ENCODE results near the gene PIGN.

PIGN gene

GRCh38 chr18:62186774-62187542, at the start of gene PIGN, which contains the start of gene RELCH:
PIGN (minus strand) TSS chr18:62187056; CDS start chr18:62161353, 25,703 bp downstream.
RELCH (plus strand) TSS chr18:62187255; CDS start chr18:62187506, 251 bp downstream.
- peaks cover 10 to 39% of the 10 kb centered on the region in 2 donors for H3K4me1 ChIP-seq (ENCODE audit: control insufficient read depth in 1 of 2, insufficient read depth in 2 of 2, low read length in 2 of 2)
- H3K36me3 ChIP-seq (ENCODE audit: control insufficient read depth in 1 of 2, insufficient read depth in 2 of 2, low read length in 2 of 2), result no peaks in the 10 kb centered on the region
- no peaks in the 10 kb centered on the region for H3K9me3 ChIP-seq (ENCODE audit: control insufficient read depth in 1 of 2, low read length in 2 of 2)
- peak within 1 kb of the TSS; percentile 98 to 100 for H3K4me3 ChIP-seq (ENCODE audit: low read depth in 1 of 2, low read length in 2 of 2)
- H3K27ac ChIP-seq (ENCODE audit: low read length), result peak within 1 kb of the TSS; percentile 75
- no peaks in the 10 kb centered on the region for H3K27me3 ChIP-seq (ENCODE audit: low read depth, low read length)

- H3K4me3 ChIP-seq (ENCODE audit: low read depth in 1 of 2, low read length in 2 of 2), result no peak overlapping the region
- H3K4me1 ChIP-seq (ENCODE audit: control insufficient read depth in 1 of 2, insufficient read depth in 2 of 2, low read length in 2 of 2), result no peaks in the 10 kb centered on the region
- no peak overlapping the region for H3K27ac ChIP-seq (ENCODE audit: low read length)
- no peaks in the 10 kb centered on the region for H3K9me3 ChIP-seq (ENCODE audit: control insufficient read depth in 1 of 2, low read length in 2 of 2)
- peaks cover 12 to 23% of the 10 kb centered on the region in 2 donors for H3K36me3 ChIP-seq (ENCODE audit: control insufficient read depth in 1 of 2, insufficient read depth in 2 of 2, low read length in 2 of 2)
- no peaks in the 10 kb centered on the region for H3K27me3 ChIP-seq (ENCODE audit: low read depth, low read length)
Observed at GRCh38 chr18:62236252-62236651, 49.4 kb upstream of the PIGN start.

- peaks cover 35 to 44% of the 10 kb centered on the region in 2 donors for H3K36me3 ChIP-seq (ENCODE audit: control insufficient read depth in 1 of 2, insufficient read depth in 2 of 2, low read length in 2 of 2)
- peaks cover 0 to 6% of the 10 kb centered on the region in 2 donors for H3K9me3 ChIP-seq (ENCODE audit: control insufficient read depth in 1 of 2, low read length in 2 of 2)
- no peak overlapping the region for H3K4me3 ChIP-seq (ENCODE audit: low read depth in 1 of 2, low read length in 2 of 2)
- no peaks in the 10 kb centered on the region for H3K4me1 ChIP-seq (ENCODE audit: control insufficient read depth in 1 of 2, insufficient read depth in 2 of 2, low read length in 2 of 2)
- no peaks in the 10 kb centered on the region for H3K27me3 ChIP-seq (ENCODE audit: low read depth, low read length)
- H3K27ac ChIP-seq (ENCODE audit: low read length), result no peak overlapping the region
Observed at GRCh38 chr18:62226047-62226446, 39.2 kb upstream of the PIGN start.

GRCh38 chr18:62224229-62224628, 37.4 kb upstream of the PIGN start:
- Histone ChIP-seq H3K36me3 (ENCODE audit: control insufficient read depth in 1 of 2, insufficient read depth in 2 of 2, low read length in 2 of 2) (peaks cover 28 to 30% of the 10 kb centered on the region in 2 donors), H3K4me1 (ENCODE audit: control insufficient read depth in 1 of 2, insufficient read depth in 2 of 2, low read length in 2 of 2) (no peaks in the 10 kb centered on the region), H3K27ac (ENCODE audit: low read length) (no peak overlapping the region), H3K9me3 (ENCODE audit: control insufficient read depth in 1 of 2, low read length in 2 of 2) (peaks cover 0 to 6% of the 10 kb centered on the region in 2 donors), H3K27me3 (ENCODE audit: low read depth, low read length) (no peaks in the 10 kb centered on the region), H3K4me3 (ENCODE audit: low read depth in 1 of 2, low read length in 2 of 2) (no peak overlapping the region)

GRCh38 chr18:62214790-62215189, 27.9 kb upstream of the PIGN start:
- peaks cover 5 to 13% of the 10 kb centered on the region in 2 donors for H3K36me3 ChIP-seq (ENCODE audit: control insufficient read depth in 1 of 2, insufficient read depth in 2 of 2, low read length in 2 of 2)

GRCh38 chr18:62211325-62211828, 24.5 kb upstream of the PIGN start:
- Histone ChIP-seq H3K4me1 (ENCODE audit: control insufficient read depth in 1 of 2, insufficient read depth in 2 of 2, low read length in 2 of 2) (peaks cover 0 to 3% of the 10 kb centered on the region in 2 donors), H3K27ac (ENCODE audit: low read length) (no peak overlapping the region), H3K9me3 (ENCODE audit: control insufficient read depth in 1 of 2, low read length in 2 of 2) (peaks cover 0 to 3% of the 10 kb centered on the region in 2 donors), H3K36me3 (ENCODE audit: control insufficient read depth in 1 of 2, insufficient read depth in 2 of 2, low read length in 2 of 2) (peaks cover 5 to 13% of the 10 kb centered on the region in 2 donors), H3K27me3 (ENCODE audit: low read depth, low read length) (no peaks in the 10 kb centered on the region), H3K4me3 (ENCODE audit: low read depth in 1 of 2, low read length in 2 of 2) (no peak overlapping the region)

More at GRCh38 chr18:62214790-62215189, 27.9 kb upstream of the PIGN start:
- Histone ChIP-seq H3K27me3 (ENCODE audit: low read depth, low read length) (no peaks in the 10 kb centered on the region), H3K9me3 (ENCODE audit: control insufficient read depth in 1 of 2, low read length in 2 of 2) (peaks cover 0 to 3% of the 10 kb centered on the region in 2 donors), H3K4me1 (ENCODE audit: control insufficient read depth in 1 of 2, insufficient read depth in 2 of 2, low read length in 2 of 2) (peaks cover 0 to 3% of the 10 kb centered on the region in 2 donors), H3K27ac (ENCODE audit: low read length) (no peak overlapping the region), H3K4me3 (ENCODE audit: low read depth in 1 of 2, low read length in 2 of 2) (no peak overlapping the region)

GRCh38 chr18:62210138-62210537, 23.3 kb upstream of the PIGN start:
- Histone ChIP-seq H3K36me3 (ENCODE audit: control insufficient read depth in 1 of 2, insufficient read depth in 2 of 2, low read length in 2 of 2) (peaks cover 0 to 11% of the 10 kb centered on the region in 2 donors), H3K4me1 (ENCODE audit: control insufficient read depth in 1 of 2, insufficient read depth in 2 of 2, low read length in 2 of 2) (peaks cover 0 to 3% of the 10 kb centered on the region in 2 donors), H3K27ac (ENCODE audit: low read length) (no peak overlapping the region), H3K27me3 (ENCODE audit: low read depth, low read length) (no peaks in the 10 kb centered on the region), H3K4me3 (ENCODE audit: low read depth in 1 of 2, low read length in 2 of 2) (no peak overlapping the region), H3K9me3 (ENCODE audit: control insufficient read depth in 1 of 2, low read length in 2 of 2) (peaks cover 0 to 3% of the 10 kb centered on the region in 2 donors)

- H3K27me3 ChIP-seq (ENCODE audit: low read depth, low read length), result no peaks in the 10 kb centered on the region
- peaks cover 0 to under 1% of the 10 kb centered on the region in 2 donors for H3K36me3 ChIP-seq (ENCODE audit: control insufficient read depth in 1 of 2, insufficient read depth in 2 of 2, low read length in 2 of 2)
- peaks cover 0 to 3% of the 10 kb centered on the region in 2 donors for H3K4me1 ChIP-seq (ENCODE audit: control insufficient read depth in 1 of 2, insufficient read depth in 2 of 2, low read length in 2 of 2)
- peaks cover 0 to 3% of the 10 kb centered on the region in 2 donors for H3K9me3 ChIP-seq (ENCODE audit: control insufficient read depth in 1 of 2, low read length in 2 of 2)
- no peak overlapping the region for H3K27ac ChIP-seq (ENCODE audit: low read length)
- H3K4me3 ChIP-seq (ENCODE audit: low read depth in 1 of 2, low read length in 2 of 2), result no peak overlapping the region
Observed at GRCh38 chr18:62209046-62209445, 22.2 kb upstream of the PIGN start.

GRCh38 chr18:62206593-62206992, 19.7 kb upstream of the PIGN start:
- Histone ChIP-seq H3K27ac (ENCODE audit: low read length) (no peak overlapping the region), H3K27me3 (ENCODE audit: low read depth, low read length) (no peaks in the 10 kb centered on the region), H3K36me3 (ENCODE audit: control insufficient read depth in 1 of 2, insufficient read depth in 2 of 2, low read length in 2 of 2) (no peaks in the 10 kb centered on the region), H3K4me1 (ENCODE audit: control insufficient read depth in 1 of 2, insufficient read depth in 2 of 2, low read length in 2 of 2) (peaks cover 0 to 3% of the 10 kb centered on the region in 2 donors), H3K9me3 (ENCODE audit: control insufficient read depth in 1 of 2, low read length in 2 of 2) (peaks cover 0 to 3% of the 10 kb centered on the region in 2 donors), H3K4me3 (ENCODE audit: low read depth in 1 of 2, low read length in 2 of 2) (no peak overlapping the region)

GRCh38 chr18:62205824-62206223, 19.0 kb upstream of the PIGN start:
- H3K36me3 ChIP-seq (ENCODE audit: control insufficient read depth in 1 of 2, insufficient read depth in 2 of 2, low read length in 2 of 2), result no peaks in the 10 kb centered on the region

GRCh38 chr18:62201870-62202269, 15.0 kb upstream of the PIGN start:
- H3K36me3 ChIP-seq (ENCODE audit: control insufficient read depth in 1 of 2, insufficient read depth in 2 of 2, low read length in 2 of 2), result no peaks in the 10 kb centered on the region
- no peaks in the 10 kb centered on the region for H3K27me3 ChIP-seq (ENCODE audit: low read depth, low read length)
- H3K4me3 ChIP-seq (ENCODE audit: low read depth in 1 of 2, low read length in 2 of 2), result no peak overlapping the region
- H3K9me3 ChIP-seq (ENCODE audit: control insufficient read depth in 1 of 2, low read length in 2 of 2), result no peaks in the 10 kb centered on the region
- no peak overlapping the region for H3K27ac ChIP-seq (ENCODE audit: low read length)
- no peaks in the 10 kb centered on the region for H3K4me1 ChIP-seq (ENCODE audit: control insufficient read depth in 1 of 2, insufficient read depth in 2 of 2, low read length in 2 of 2)

More at GRCh38 chr18:62205824-62206223, 19.0 kb upstream of the PIGN start:
- peaks cover 0 to 3% of the 10 kb centered on the region in 2 donors for H3K4me1 ChIP-seq (ENCODE audit: control insufficient read depth in 1 of 2, insufficient read depth in 2 of 2, low read length in 2 of 2)
- H3K9me3 ChIP-seq (ENCODE audit: control insufficient read depth in 1 of 2, low read length in 2 of 2), result peaks cover 0 to 3% of the 10 kb centered on the region in 2 donors
- no peak overlapping the region for H3K27ac ChIP-seq (ENCODE audit: low read length)
- H3K27me3 ChIP-seq (ENCODE audit: low read depth, low read length), result no peaks in the 10 kb centered on the region
- no peak overlapping the region for H3K4me3 ChIP-seq (ENCODE audit: low read depth in 1 of 2, low read length in 2 of 2)
